Mucosa of rectum (tissue), 2 donors: ENCODE data around the gene PHLPP1.
"Not testable (repeated sequence)": the region's sequence is repeated elsewhere in the genome, so short reads cannot be mapped to it uniquely, and the experiment has no call there.

Experiments used
- H3K27ac ChIP-seq, 2 donors: one replicate each; pipeline ENCODE4 v1.7.0; 2013; ENCODE audit warnings: inconsistent platforms in 2 of 2, low read depth in 2 of 2, low read length in 2 of 2
- H3K27me3 ChIP-seq, 2 donors: one replicate each; pipeline ENCODE4 v1.7.0; 2013; ENCODE audit warnings: low read length in 2 of 2; ENCODE audit not compliant: control insufficient read depth in 2 of 2, insufficient read depth in 2 of 2
- H3K36me3 ChIP-seq, 2 donors: one replicate each; pipeline ENCODE4 v1.7.0; 2013; ENCODE audit warnings: low read length in 2 of 2; ENCODE audit not compliant: control insufficient read depth in 2 of 2, insufficient read depth in 2 of 2
- H3K4me1 ChIP-seq, 2 donors: one replicate each; pipeline ENCODE4 v1.7.0; 2013; ENCODE audit warnings: low read length in 2 of 2, mild to moderate bottlenecking in 1 of 2; ENCODE audit not compliant: control insufficient read depth in 2 of 2, insufficient read depth in 2 of 2
- H3K4me3 ChIP-seq, 2 donors: one replicate each; pipeline ENCODE4 v1.7.0; 2013; ENCODE audit warnings: low read length in 2 of 2
- H3K9ac ChIP-seq, 2 donors: one replicate each; pipeline ENCODE4 v1.7.0; 2013; ENCODE audit warnings: low read length in 2 of 2, low read depth in 1 of 2, mild to moderate bottlenecking in 1 of 2
- H3K9me3 ChIP-seq, 2 donors: one replicate each; pipeline ENCODE4 v1.7.0; 2013; ENCODE audit warnings: low read length in 2 of 2; ENCODE audit not compliant: control insufficient read depth in 2 of 2
- donor health status: healthy.
- donor health status: Normal muscosa, but diverticular disease.

The PHLPP1 gene

GRCh38 chr18:62697636-62698035 lies 17.7 kb upstream of the PHLPP1 start:
- no peaks in the 10 kb centered on the region for H3K36me3 ChIP-seq
- H3K27ac ChIP-seq, result no peak overlapping the region
- H3K4me3 ChIP-seq, result no peak overlapping the region
- no peak overlapping the region for H3K9ac ChIP-seq
- H3K4me1 ChIP-seq, result no peaks in the 10 kb centered on the region
- H3K9me3 ChIP-seq, result no peaks in the 10 kb centered on the region
- no peaks in the 10 kb centered on the region for H3K27me3 ChIP-seq

- H3K27ac ChIP-seq, result no peak overlapping the region
- no peaks in the 10 kb centered on the region for H3K27me3 ChIP-seq
These were observed 13.1 kb upstream of the PHLPP1 start for GRCh38 chr18:62702259-62702658.

GRCh38 chr18:62706879-62707278 lies 8.5 kb upstream of the PHLPP1 start:
- not testable (repeated sequence) for H3K9ac ChIP-seq, H3K4me1 ChIP-seq, H3K36me3 ChIP-seq, H3K27me3 ChIP-seq, H3K4me3 ChIP-seq, H3K27ac ChIP-seq, H3K9me3 ChIP-seq

More at GRCh38 chr18:62702259-62702658, 13.1 kb upstream of the PHLPP1 start:
- Histone ChIP-seq H3K9me3 (no peaks in the 10 kb centered on the region), H3K9ac (no peak overlapping the region), H3K36me3 (no peaks in the 10 kb centered on the region), H3K4me1 (no peaks in the 10 kb centered on the region), H3K4me3 (no peak overlapping the region)

GRCh38 chr18:62709908-62710307 lies 5.4 kb upstream of the PHLPP1 start:
- H3K9me3 ChIP-seq, H3K9ac ChIP-seq, H3K27me3 ChIP-seq, H3K4me1 ChIP-seq, H3K36me3 ChIP-seq, H3K4me3 ChIP-seq, H3K27ac ChIP-seq: not testable (repeated sequence)

GRCh38 chr18:62710417-62710816 lies 4.9 kb upstream of the PHLPP1 start:
- Histone ChIP-seq H3K9me3 (no peaks in the 10 kb centered on the region), H3K4me3 (no peak overlapping the region), H3K27ac (no peak overlapping the region), H3K4me1 (peaks cover 4 to 5% of the 10 kb centered on the region in 2 donors), H3K36me3 (no peaks in the 10 kb centered on the region), H3K9ac (no peak overlapping the region), H3K27me3 (no peaks in the 10 kb centered on the region)

- Histone ChIP-seq H3K9ac (no peak overlapping the region), H3K27me3 (no peaks in the 10 kb centered on the region), H3K27ac (no peak overlapping the region), H3K4me3 (no peak overlapping the region), H3K36me3 (no peaks in the 10 kb centered on the region), H3K9me3 (no peaks in the 10 kb centered on the region), H3K4me1 (peaks cover 4 to 5% of the 10 kb centered on the region in 2 donors)
These were observed 3.6 kb upstream of the PHLPP1 start for GRCh38 chr18:62711781-62712180.

- H3K36me3 ChIP-seq, result no peaks in the 10 kb centered on the region
- H3K4me3 ChIP-seq, result no peak overlapping the region
- no peak overlapping the region for H3K27ac ChIP-seq
- H3K9ac ChIP-seq, result no peak overlapping the region
- H3K27me3 ChIP-seq, result no peaks in the 10 kb centered on the region
- no peaks in the 10 kb centered on the region for H3K9me3 ChIP-seq
- peaks cover 4 to 16% of the 10 kb centered on the region in 2 donors for H3K4me1 ChIP-seq
These were observed 1.6 kb upstream of the PHLPP1 start for GRCh38 chr18:62713651-62714247.

GRCh38 chr18:62714671-62715435 lies 488 bp upstream of the PHLPP1 start:
- Histone ChIP-seq H3K9me3 (no peaks in the 10 kb centered on the region), H3K27me3 (no peaks in the 10 kb centered on the region), H3K9ac (peak overlapping the region; percentile 72 to 91), H3K36me3 (no peaks in the 10 kb centered on the region), H3K4me3 (peak overlapping the region; percentile 73 to 81), H3K4me1 (peaks cover 4 to 24% of the 10 kb centered on the region in 2 donors), H3K27ac (peak overlapping the region; percentile 96 to 98)

- Histone ChIP-seq H3K9ac (peak overlapping the region; percentile 63 to 91), H3K27ac (peak overlapping the region; percentile 96 to 98), H3K4me1 (peaks cover 4 to 26% of the 10 kb centered on the region in 2 donors), H3K27me3 (no peaks in the 10 kb centered on the region), H3K36me3 (no peaks in the 10 kb centered on the region), H3K4me3 (peak overlapping the region; percentile 81 to 85), H3K9me3 (no peaks in the 10 kb centered on the region)
These were observed 646 bp downstream of the PHLPP1 start for GRCh38 chr18:62715759-62716615.
